ENCODE measurements around the gene ZNF358.

DNA sequence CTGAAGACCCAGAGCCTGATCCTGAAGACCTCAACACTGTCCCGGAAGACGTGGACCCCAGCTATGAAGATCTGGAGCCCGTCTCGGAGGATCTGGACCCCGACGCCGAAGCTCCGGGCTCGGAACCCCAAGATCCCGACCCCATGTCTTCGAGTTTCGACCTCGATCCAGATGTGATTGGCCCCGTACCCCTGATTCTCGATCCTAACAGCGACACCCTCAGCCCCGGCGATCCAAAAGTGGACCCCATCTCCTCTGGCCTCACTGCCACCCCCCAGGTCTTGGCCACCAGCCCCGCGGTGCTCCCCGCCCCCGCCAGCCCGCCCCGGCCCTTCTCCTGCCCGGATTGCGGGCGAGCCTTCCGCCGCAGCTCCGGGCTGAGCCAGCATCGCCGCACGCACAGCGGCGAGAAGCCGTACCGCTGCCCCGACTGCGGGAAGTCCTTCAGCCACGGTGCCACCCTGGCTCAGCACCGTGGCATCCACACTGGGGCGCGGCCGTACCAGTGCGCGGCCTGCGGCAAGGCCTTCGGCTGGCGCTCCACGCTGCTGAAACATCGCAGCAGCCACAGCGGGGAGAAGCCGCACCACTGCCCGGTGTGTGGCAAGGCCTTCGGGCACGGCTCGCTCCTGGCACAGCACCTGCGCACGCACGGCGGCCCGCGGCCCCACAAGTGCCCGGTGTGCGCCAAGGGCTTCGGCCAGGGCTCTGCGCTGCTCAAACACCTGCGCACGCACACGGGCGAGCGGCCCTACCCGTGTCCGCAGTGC, 3.6 kb downstream of the ZNF358 start:
- TF ChIP-seq, protein P1, sequence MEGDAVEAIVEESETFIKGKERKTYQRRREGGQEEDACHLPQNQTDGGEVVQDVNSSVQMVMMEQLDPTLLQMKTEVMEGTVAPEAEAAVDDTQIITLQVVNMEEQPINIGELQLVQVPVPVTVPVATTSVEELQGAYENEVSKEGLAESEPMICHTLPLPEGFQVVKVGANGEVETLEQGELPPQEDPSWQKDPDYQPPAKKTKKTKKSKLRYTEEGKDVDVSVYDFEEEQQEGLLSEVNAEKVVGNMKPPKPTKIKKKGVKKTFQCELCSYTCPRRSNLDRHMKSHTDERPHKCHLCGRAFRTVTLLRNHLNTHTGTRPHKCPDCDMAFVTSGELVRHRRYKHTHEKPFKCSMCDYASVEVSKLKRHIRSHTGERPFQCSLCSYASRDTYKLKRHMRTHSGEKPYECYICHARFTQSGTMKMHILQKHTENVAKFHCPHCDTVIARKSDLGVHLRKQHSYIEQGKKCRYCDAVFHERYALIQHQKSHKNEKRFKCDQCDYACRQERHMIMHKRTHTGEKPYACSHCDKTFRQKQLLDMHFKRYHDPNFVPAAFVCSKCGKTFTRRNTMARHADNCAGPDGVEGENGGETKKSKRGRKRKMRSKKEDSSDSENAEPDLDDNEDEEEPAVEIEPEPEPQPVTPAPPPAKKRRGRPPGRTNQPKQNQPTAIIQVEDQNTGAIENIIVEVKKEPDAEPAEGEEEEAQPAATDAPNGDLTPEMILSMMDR (IDR thresholded peaks at IDR 0.05; ENCODE audit: borderline replicate concordance, extremely low read depth, low read length, poor library complexity, severe bottlenecking), result no peak
- no peak for TF ChIP-seq EZH2 (IDR thresholded peaks at IDR 0.05; ENCODE audit: borderline replicate concordance, low read depth, low read length, severe bottlenecking)
